ENCODE data around the gene DIPK1C. TPM values are rescaled to one million over a fixed set of nuclear protein-coding genes. Genes with fewer than 3 reads are reported as not detected.

DIPK1C gene
- total RNA-seq, 4 donors from 2014 or later = 1.8 to 4.1 (median 3.5) TPM

- peak; percentile 85 to 86 for DNase-seq (ENCODE audit: low spot score in 2 of 2)
- H3K36me3 ChIP-seq = peaks cover 10% of the 10 kb centered on the region
- 22% methylated on average over 6 of the region's 48 CpGs for WGBS
- no peaks in the 10 kb centered on the region for H3K27me3 ChIP-seq
- peaks cover 44% of the 10 kb centered on the region for H3K4me1 ChIP-seq
- no peaks in the 10 kb centered on the region for H3K9me3 ChIP-seq
- TF ChIP-seq POLR2A (IDR thresholded peaks at IDR 0.05) (no peak), POLR2AphosphoS5 (IDR thresholded peaks at IDR 0.05) (no peak), EP300 (IDR thresholded peaks at IDR 0.05) (no peak), CTCF (IDR thresholded peaks at IDR 0.05) (no peak)
- H3K27ac ChIP-seq = peak overlapping the region; percentile 97
- H3K4me3 ChIP-seq = peak overlapping the region; percentile 99
These were observed 39.6 kb upstream of the DIPK1C start for GRCh38 chr18:74496508-74497323.

DNA sequence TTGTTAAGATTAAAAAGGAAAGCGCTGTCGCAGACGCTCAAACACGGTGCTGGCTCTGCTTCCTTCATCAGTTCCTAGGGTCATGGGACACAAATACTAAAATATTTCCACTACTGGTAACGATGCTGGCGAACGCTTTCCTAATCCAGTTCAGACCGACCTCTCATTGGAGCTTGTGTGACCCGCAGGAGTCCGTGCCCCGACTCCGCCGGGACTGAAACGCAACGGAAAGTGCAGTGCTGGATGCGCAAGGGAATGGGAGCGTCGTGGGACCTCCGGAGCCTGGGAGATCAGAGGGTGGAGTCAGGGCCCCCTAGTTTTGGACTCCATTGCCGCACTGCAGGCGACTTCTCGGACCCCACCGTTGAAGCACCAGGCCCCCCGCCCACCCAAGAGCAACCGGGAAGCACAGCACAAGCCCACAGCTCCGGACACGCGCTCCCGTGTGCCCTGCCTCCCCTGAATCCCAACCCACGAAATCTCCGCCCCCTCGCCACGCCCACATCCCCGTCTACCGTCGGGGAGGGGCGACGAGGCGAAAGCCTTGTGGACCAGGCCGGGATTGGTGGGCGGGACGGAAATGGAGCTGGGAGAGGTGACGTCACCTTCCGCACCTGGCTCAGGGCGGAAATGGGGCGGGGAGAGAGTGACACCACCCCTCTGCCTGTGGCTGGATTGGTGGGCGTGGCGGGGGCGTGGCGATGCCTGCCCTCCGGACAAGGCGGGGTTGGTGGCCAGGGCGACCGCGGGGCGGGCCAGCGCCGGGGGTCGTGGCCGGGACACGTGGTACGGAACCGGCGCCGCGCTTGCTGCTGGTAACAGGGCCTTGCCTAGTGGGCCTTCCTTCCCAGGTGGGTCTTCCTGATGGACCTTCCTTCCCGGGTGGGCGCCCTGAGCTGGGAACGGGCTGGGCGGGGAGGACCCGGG lies 38.7 kb upstream of the DIPK1C start, which contains the start of gene CNDP2:
TSS of gene CNDP2 (plus strand) at position 783 of the 927 bp plus-strand sequence. CDS start 3,611 bp downstream, outside the sequence.
- WGBS = 1% methylated on average over 25 of the region's 71 CpGs
- Histone ChIP-seq H3K27ac (peak within 1 kb of the TSS; percentile 97), H3K27me3 (no peaks in the 10 kb centered on the region), H3K4me3 (peak within 1 kb of the TSS; percentile 99), H3K4me1 (peaks cover 44% of the 10 kb centered on the region), H3K9me3 (no peaks in the 10 kb centered on the region), H3K36me3 (peaks cover 2% of the 10 kb centered on the region)
- DNase-seq (ENCODE audit: low spot score in 2 of 2) = peak; percentile 100
- peak; percentile 35 to 73 (median 55) for TF ChIP-seq POLR2AphosphoS5 (IDR thresholded peaks at IDR 0.05)
- TF ChIP-seq POLR2A (IDR thresholded peaks at IDR 0.05) = peak; percentile 6 to 53
- no peak for TF ChIP-seq EP300 (IDR thresholded peaks at IDR 0.05)
- no peak for TF ChIP-seq CTCF (IDR thresholded peaks at IDR 0.05)

DNA sequence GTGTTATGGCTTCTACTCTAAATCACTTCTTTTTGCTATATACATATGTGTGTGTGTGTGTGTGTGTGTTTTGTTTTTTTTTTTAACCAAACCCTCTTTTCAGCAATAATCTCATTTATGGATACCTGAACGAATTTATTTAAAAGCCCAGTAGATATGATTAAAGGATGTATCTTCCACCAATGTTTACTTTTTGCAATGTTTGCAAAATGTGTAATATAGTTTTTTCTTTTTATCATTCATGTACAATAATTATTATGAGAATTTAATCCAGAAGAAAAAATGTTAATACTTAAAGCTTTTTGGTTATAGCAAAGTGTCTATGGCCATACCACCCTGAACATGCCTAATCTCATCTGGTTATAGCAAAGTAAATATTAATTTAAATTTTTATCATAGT lies 37.4 kb upstream of the DIPK1C start:
- Histone ChIP-seq H3K36me3 (no peaks in the 10 kb centered on the region), H3K9me3 (no peaks in the 10 kb centered on the region), H3K4me3 (no peak overlapping the region), H3K4me1 (peaks cover 38% of the 10 kb centered on the region), H3K27me3 (no peaks in the 10 kb centered on the region), H3K27ac (no peak overlapping the region)
- 78% methylated on average over 1 of the region's 1 CpG for WGBS
- TF ChIP-seq EP300 (IDR thresholded peaks at IDR 0.05) (no peak), POLR2A (IDR thresholded peaks at IDR 0.05) (no peak), POLR2AphosphoS5 (IDR thresholded peaks at IDR 0.05) (no peak), CTCF (IDR thresholded peaks at IDR 0.05) (no peak)
- DNase-seq (ENCODE audit: low spot score in 2 of 2) = no peak

DNA sequence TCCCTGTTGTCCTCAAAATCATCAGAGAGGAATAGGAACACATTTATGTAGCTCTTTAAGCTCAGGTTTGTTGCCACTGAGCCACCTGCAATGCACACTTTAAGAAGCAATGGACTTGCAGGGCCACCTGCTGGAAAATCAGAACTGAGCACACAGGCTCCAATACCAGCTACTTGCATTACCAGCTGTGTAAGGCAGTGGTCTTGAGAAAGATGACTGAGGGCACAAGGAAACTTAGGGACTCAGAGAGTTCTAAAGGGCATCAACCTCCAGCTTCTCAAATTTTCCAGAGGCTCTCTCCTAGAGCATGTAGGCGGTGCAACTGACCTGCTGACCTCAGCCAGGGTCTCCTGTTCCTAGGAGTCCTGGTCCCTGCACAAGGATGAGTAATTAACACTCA lies 36.6 kb upstream of the DIPK1C start:
- Histone ChIP-seq H3K27ac (no peak overlapping the region), H3K27me3 (no peaks in the 10 kb centered on the region), H3K4me1 (peaks cover 30% of the 10 kb centered on the region), H3K36me3 (no peaks in the 10 kb centered on the region), H3K4me3 (no peak overlapping the region), H3K9me3 (no peaks in the 10 kb centered on the region)
- DNase-seq (ENCODE audit: low spot score in 2 of 2) = peak in 1 of 2 donors; percentile 55
- TF ChIP-seq EP300 (IDR thresholded peaks at IDR 0.05) (no peak), CTCF (IDR thresholded peaks at IDR 0.05) (peak; percentile 24 to 61)
- 73% methylated on average over 1 of the region's 1 CpG for WGBS

DNA sequence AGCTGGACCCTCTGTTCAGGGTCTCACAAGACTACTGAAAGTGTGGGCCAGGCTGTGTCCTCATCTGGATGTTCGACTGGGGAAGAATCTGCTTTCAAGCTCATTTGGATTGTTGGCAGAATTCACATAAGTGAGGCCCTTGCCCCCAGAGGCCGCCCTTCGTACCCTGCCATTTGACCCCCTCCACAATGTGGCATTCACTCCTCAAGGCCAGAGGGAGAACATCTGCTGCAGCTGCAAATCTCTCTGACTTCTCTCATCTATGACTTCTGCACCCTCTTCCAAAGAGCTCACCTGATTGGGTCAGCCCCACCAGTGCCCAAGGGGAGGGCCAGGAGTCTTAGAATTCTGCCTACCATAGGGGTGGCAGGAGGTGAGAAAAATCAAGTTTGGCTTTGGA lies 35.2 kb upstream of the DIPK1C start:
- peak in 1 of 2 donors; percentile 52 for DNase-seq (ENCODE audit: low spot score in 2 of 2)
- no peaks in the 10 kb centered on the region for H3K27me3 ChIP-seq

More for the DNA sequence above, 35.2 kb upstream of the DIPK1C start:
- Histone ChIP-seq H3K27ac (no peak overlapping the region), H3K9me3 (no peaks in the 10 kb centered on the region), H3K36me3 (no peaks in the 10 kb centered on the region), H3K4me3 (no peak overlapping the region), H3K4me1 (peaks cover 16% of the 10 kb centered on the region)
- TF ChIP-seq CTCF (IDR thresholded peaks at IDR 0.05) = no peak
- no peak for TF ChIP-seq POLR2A (IDR thresholded peaks at IDR 0.05)
- TF ChIP-seq EP300 (IDR thresholded peaks at IDR 0.05) = no peak
- TF ChIP-seq POLR2AphosphoS5 (IDR thresholded peaks at IDR 0.05) = no peak
- WGBS = 90% methylated on average over 2 of the region's 3 CpGs

All from suprapubic skin (tissue), 4 donors.